Liver (tissue), 9 donors: ENCODE measurements around the gene BAIAP3. TPM values are rescaled to one million over a fixed set of nuclear protein-coding genes. Genes with fewer than 3 reads are reported as not detected.

Experiments used
- DNase-seq: peaks from one replicate; pipeline ENCODE4 v3.0.0-alpha.2; 2017; ENCODE audit warnings: low spot score
- H3K27ac ChIP-seq, 2 donors: one replicate each; pipeline ENCODE4 v1.7.0; 2013; ENCODE audit warnings: inconsistent platforms in 2 of 2, low read length in 2 of 2, control low read depth in 1 of 2, low read depth in 1 of 2, mild to moderate bottlenecking in 1 of 2
- H3K27me3 ChIP-seq, 4 donors: one replicate each; pipeline versions ENCODE4 v1.6.1 to v1.7.0; 2013; ENCODE audit warnings: low read length in 3 of 4, inconsistent platforms in 1 of 4, mild to moderate bottlenecking in 1 of 4, moderate library complexity in 1 of 4; ENCODE audit not compliant: control insufficient read depth in 4 of 4, insufficient read depth in 4 of 4
- H3K36me3 ChIP-seq, 4 donors: one replicate each; pipeline versions ENCODE4 v1.6.1 to v1.7.0; 2013; ENCODE audit warnings: low read length in 3 of 4, mild to moderate bottlenecking in 3 of 4, low read depth in 1 of 4, moderate library complexity in 1 of 4; ENCODE audit not compliant: control insufficient read depth in 4 of 4, insufficient read depth in 3 of 4
- H3K4me1 ChIP-seq, 4 donors: one replicate each; pipeline versions ENCODE4 v1.6.1 to v1.7.0; 2013; ENCODE audit warnings: low read length in 3 of 4, mild to moderate bottlenecking in 3 of 4, moderate library complexity in 1 of 4; ENCODE audit not compliant: control insufficient read depth in 4 of 4, insufficient read depth in 4 of 4
- H3K4me3 ChIP-seq, 3 donors: one replicate each; pipeline versions ENCODE4 v1.6.1 to v1.7.0; 2013; ENCODE audit warnings: low read length in 3 of 3, control low read depth in 1 of 3, low read depth in 1 of 3, mild to moderate bottlenecking in 1 of 3
- H3K9ac ChIP-seq, 2 donors: one replicate each; pipeline ENCODE4 v1.7.0; 2013; ENCODE audit warnings: low read length in 2 of 2, mild to moderate bottlenecking in 2 of 2, moderate library complexity in 2 of 2, control low read depth in 1 of 2, low read depth in 1 of 2
- H3K9me3 ChIP-seq, 4 donors: one replicate each; pipeline versions ENCODE4 v1.6.1 to v1.7.0; 2013; ENCODE audit warnings: low read length in 3 of 4; ENCODE audit not compliant: control insufficient read depth in 4 of 4
- EGR1 ChIP-seq, 2 donors: IDR thresholded peaks; 2 replicates each; pipeline ENCODE4 v1.6.1; 2016 to 2018; ENCODE audit warnings: antibody characterized with exemption in 2 of 2, low read depth in 2 of 2
- FOXA2 ChIP-seq: IDR thresholded peaks from 2 replicates; pipeline ENCODE4 v1.6.1; 2016; ENCODE audit warnings: antibody characterized with exemption
- GABPA ChIP-seq, 2 donors: IDR thresholded peaks in 1 of 2; conservative IDR thresholded peaks in 1 of 2; 2 replicates each; pipeline ENCODE4 v1.6.1; 2016; ENCODE audit warnings: antibody characterized with exemption in 2 of 2, mild to moderate bottlenecking in 1 of 2, moderate library complexity in 1 of 2
- HNF4G ChIP-seq: IDR thresholded peaks from 2 replicates; pipeline ENCODE4 v1.6.1; 2016; ENCODE audit warnings: antibody characterized with exemption
- NR2F2 ChIP-seq: IDR thresholded peaks from 2 replicates; pipeline ENCODE4 v1.6.1; 2016; ENCODE audit warnings: antibody characterized with exemption
- RAD21 ChIP-seq, 2 donors: IDR thresholded peaks; 2 replicates each; pipeline ENCODE4 v1.6.1; 2016; ENCODE audit warnings: antibody characterized with exemption in 2 of 2, mild to moderate bottlenecking in 2 of 2
- RXRA ChIP-seq, 2 donors: IDR thresholded peaks; 2 replicates each; pipeline ENCODE4 v1.6.1; 2017 to 2018; ENCODE audit warnings: antibody characterized with exemption in 2 of 2, mild to moderate bottlenecking in 1 of 2
- SP1 ChIP-seq: IDR thresholded peaks from 2 replicates; pipeline ENCODE4 v1.6.1; 2018; ENCODE audit warnings: antibody characterized with exemption, mild to moderate bottlenecking
- TAF1 ChIP-seq: conservative IDR thresholded peaks from 2 replicates; pipeline ENCODE4 v1.6.1; 2016; ENCODE audit warnings: antibody characterized with exemption, mild to moderate bottlenecking
- WGBS: extraction: QIAGEN DNeasy Blood & Tissue Kit; methylation state at CpG from one replicate; pipeline ENCODE4 v1.1.7; 2013; 5-methylcytosine and 5-hydroxymethylcytosine counted together
- polyA plus RNA-seq, 2 donors: library from polyadenylated mRNA; stranded (reverse) in 1 of 2; unstranded in 1 of 2; fragments of 200-250 nt in 1 of 2; fragments of >200 nt in 1 of 2; fragmentation: Nextera tagmentation in 1 of 2; extraction: Ambion mirVana in 1 of 2; gene quantifications; one replicate each; pipeline versions ENCODE4 v1.2.1 to v1.2.3, GENCODE V29; 2013 to 2015
- total RNA-seq, 2 donors: library from RNA; depleted of rRNA; stranded (reverse); fragments of >200 nt; gene quantifications; one replicate each; pipeline ENCODE4 v1.2.3, GENCODE V29; 2014
- TF ChIP-seq, protein P1 (sequence below): IDR thresholded peaks from 2 replicates; pipeline ENCODE4 v1.6.1; 2016; ENCODE audit warnings: antibody characterized with exemption
- donor health status: healthy.
- donor health status: healthy.
- donor health status: healthy.
- donor health status: healthy.
- donor health status: healthy.

Gene BAIAP3
- total and polyA plus RNA-seq, 4 donors, result 1.6 to 3.8 (median 2.6) TPM

DNA sequence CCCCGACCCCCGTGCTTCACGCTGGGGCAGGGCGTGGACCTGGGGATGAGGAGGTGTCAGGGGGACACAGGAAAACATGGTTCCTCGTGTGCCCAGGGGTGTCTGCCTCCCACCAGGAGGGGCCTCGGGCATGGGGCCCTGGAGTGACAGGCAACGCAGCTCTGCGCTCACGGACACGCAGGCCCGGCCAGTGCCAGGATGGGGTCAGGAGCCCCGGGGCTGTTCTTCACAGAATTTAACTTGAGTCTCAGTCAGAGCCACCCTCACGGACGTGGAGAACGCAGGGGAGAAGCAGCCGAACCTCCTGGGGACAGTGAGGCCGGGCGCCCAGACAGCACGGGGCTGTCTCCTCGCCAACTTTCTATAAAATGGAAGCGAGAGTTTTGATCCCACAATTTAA is 64.3 kb downstream of the BAIAP3 start:
- peaks cover 8 to 53% (median 18%) of the 10 kb centered on the region in 4 donors for H3K36me3 ChIP-seq
- no peak for TF ChIP-seq EGR1 (IDR thresholded peaks at IDR 0.05; ENCODE audit: low read depth in 2 of 2)
- no peaks in the 10 kb centered on the region for H3K4me1 ChIP-seq
- H3K27me3 ChIP-seq, result no peaks in the 10 kb centered on the region
- no peak overlapping the region for H3K9ac ChIP-seq
- no peak overlapping the region for H3K4me3 ChIP-seq
- no peaks in the 10 kb centered on the region for H3K9me3 ChIP-seq
- 97% methylated on average over 21 of the region's 21 CpGs for WGBS
- H3K27ac ChIP-seq, result no peak overlapping the region
- no peak for DNase-seq

DNA sequence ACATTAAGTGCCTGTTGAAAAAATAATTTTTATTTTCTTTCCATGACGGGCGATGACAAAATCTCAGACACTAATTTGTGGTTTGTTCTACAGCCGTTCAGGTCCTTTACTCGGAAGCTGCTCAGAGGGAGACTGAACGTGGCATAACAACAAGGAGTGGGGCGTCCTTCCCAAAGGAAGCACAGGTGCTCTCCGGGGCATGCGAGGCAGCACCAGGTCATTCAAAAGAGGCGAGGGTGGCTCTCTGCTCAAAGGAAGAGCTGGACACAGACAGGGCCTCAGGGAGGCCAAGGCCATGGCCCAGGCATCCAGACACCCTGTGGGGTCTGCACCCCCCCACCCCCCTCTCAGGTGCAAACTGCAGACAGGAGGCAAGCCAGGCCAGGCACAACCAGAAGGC is 64.9 kb downstream of the BAIAP3 start:
- DNase-seq, result no peak
- Histone ChIP-seq H3K27ac (no peak overlapping the region), H3K4me3 (no peak overlapping the region), H3K27me3 (no peaks in the 10 kb centered on the region), H3K9ac (no peak overlapping the region), H3K36me3 (peaks cover 11 to 53% (median 17%) of the 10 kb centered on the region in 4 donors), H3K9me3 (no peaks in the 10 kb centered on the region), H3K4me1 (no peaks in the 10 kb centered on the region)
- WGBS, result 96% methylated on average over 9 of the region's 9 CpGs
- TF ChIP-seq SP1 (no peak), TAF1 (no peak), RXRA (IDR thresholded peaks at IDR 0.05) (no peak), NR2F2 (no peak), HNF4G (no peak), FOXA2 (no peak), GABPA (IDR thresholded peaks at IDR 0.05 in 1 of 2, conservative IDR thresholded peaks at IDR 0.05 in 1 of 2) (no peak), RAD21 (IDR thresholded peaks at IDR 0.05) (no peak)
- TF ChIP-seq, protein P1, sequence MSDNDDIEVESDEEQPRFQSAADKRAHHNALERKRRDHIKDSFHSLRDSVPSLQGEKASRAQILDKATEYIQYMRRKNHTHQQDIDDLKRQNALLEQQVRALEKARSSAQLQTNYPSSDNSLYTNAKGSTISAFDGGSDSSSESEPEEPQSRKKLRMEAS, result no peak

Other genes with a start within 250 kb of the BAIAP3 start
- gene C1QTNF8, start 237.4 kb upstream of the BAIAP3 start, total RNA-seq, result not detected
- gene C1QTNF8, start 237.4 kb upstream of the BAIAP3 start, polyA plus RNA-seq, result not detected
- 1 to 10 TPM; 4.2 to 8.5 TPM for gene CACNA1H, start 180.5 kb upstream of the BAIAP3 start, total RNA-seq
- gene CACNA1H, start 180.5 kb upstream of the BAIAP3 start, polyA plus RNA-seq, result 1 to 10 TPM in 1 of 2 donors, under 1 TPM in 1; 0.21 to 7.9 TPM
- not detected for gene TPSG1, start 108.4 kb upstream of the BAIAP3 start, total RNA-seq
- under 1 TPM in 1 of 2 donors, not detected in 1; 0.55 TPM for gene TPSG1, start 108.4 kb upstream of the BAIAP3 start, polyA plus RNA-seq
- under 1 TPM; 0.09 to 0.67 TPM for gene TPSB2, start 103.5 kb upstream of the BAIAP3 start, total RNA-seq
- 10 to 100 TPM in 1 of 2 donors, under 1 TPM in 1; 0.24 to 12.7 TPM for gene TPSB2, start 103.5 kb upstream of the BAIAP3 start, polyA plus RNA-seq
- 1 to 10 TPM in 1 of 2 donors, under 1 TPM in 1; 0.23 to 1.1 TPM for gene TPSAB1, start 92.9 kb upstream of the BAIAP3 start, total RNA-seq
- 10 to 100 TPM in 1 of 2 donors, 1 to 10 TPM in 1; 1.4 to 10.8 TPM for gene TPSAB1, start 92.9 kb upstream of the BAIAP3 start, polyA plus RNA-seq
- under 1 TPM in 1 of 2 donors, not detected in 1; 0.28 TPM for gene TPSD1, start 77.6 kb upstream of the BAIAP3 start, total RNA-seq
- gene TPSD1, start 77.6 kb upstream of the BAIAP3 start, polyA plus RNA-seq, result under 1 TPM in 1 of 2 donors, not detected in 1; 0.40 TPM
- 10 to 100 TPM; 21.8 to 23.9 TPM for gene UBE2I, start 24.0 kb upstream of the BAIAP3 start, total RNA-seq
- 10 to 100 TPM; 19.4 to 23.2 TPM for gene UBE2I, start 24.0 kb upstream of the BAIAP3 start, polyA plus RNA-seq
- 10 to 100 TPM; 20.3 to 29.5 TPM for gene TSR3, start 18.2 kb downstream of the BAIAP3 start, total RNA-seq
- 10 to 100 TPM; 28.3 to 29.9 TPM for gene TSR3, start 18.2 kb downstream of the BAIAP3 start, polyA plus RNA-seq
- 10 to 100 TPM; 24.4 to 31.4 TPM for gene GNPTG, start 18.3 kb downstream of the BAIAP3 start, total RNA-seq
- gene GNPTG, start 18.3 kb downstream of the BAIAP3 start, polyA plus RNA-seq, result 10 to 100 TPM; 50.7 to 79.6 TPM
- gene UNKL, start 81.1 kb downstream of the BAIAP3 start, total RNA-seq, result 10 to 100 TPM in 1 of 2 donors, 1 to 10 TPM in 1; 7.1 to 14.7 TPM
- 1 to 10 TPM; 3.5 to 6.1 TPM for gene UNKL, start 81.1 kb downstream of the BAIAP3 start, polyA plus RNA-seq
- gene UQCC4, start 87.1 kb downstream of the BAIAP3 start, total RNA-seq, result 1 to 10 TPM; 6.9 to 8.9 TPM
- 10 to 100 TPM; 13.8 to 16.4 TPM for gene UQCC4, start 87.1 kb downstream of the BAIAP3 start, polyA plus RNA-seq
- 1 to 10 TPM in 1 of 2 donors, under 1 TPM in 1; 0.50 to 4.7 TPM for gene PERCC1, start 97.4 kb downstream of the BAIAP3 start, total RNA-seq
- gene PERCC1, start 97.4 kb downstream of the BAIAP3 start, polyA plus RNA-seq, result not detected
- under 1 TPM in 1 of 2 donors, not detected in 1; 0.42 TPM for gene CCDC154, start 110.9 kb downstream of the BAIAP3 start, total RNA-seq
- under 1 TPM; 0.18 to 0.39 TPM for gene CCDC154, start 110.9 kb downstream of the BAIAP3 start, polyA plus RNA-seq
- gene CLCN7, start 141.4 kb downstream of the BAIAP3 start, total RNA-seq, result 10 to 100 TPM; 26.1 to 34.4 TPM
- gene CLCN7, start 141.4 kb downstream of the BAIAP3 start, polyA plus RNA-seq, result 10 to 100 TPM; 13.9 to 36.2 TPM
- gene PTX4, start 155.3 kb downstream of the BAIAP3 start, total RNA-seq, result under 1 TPM; 0.08 to 0.61 TPM
- not detected for gene PTX4, start 155.3 kb downstream of the BAIAP3 start, polyA plus RNA-seq
- 10 to 100 TPM; 12.9 to 14.6 TPM for gene TELO2, start 159.7 kb downstream of the BAIAP3 start, total RNA-seq
- gene TELO2, start 159.7 kb downstream of the BAIAP3 start, polyA plus RNA-seq, result 10 to 100 TPM; 17.8 to 19.3 TPM
- gene TMEM204, start 200.0 kb downstream of the BAIAP3 start, total RNA-seq, result 10 to 100 TPM in 1 of 2 donors, 1 to 10 TPM in 1; 3.5 to 11.7 TPM
- 10 to 100 TPM in 1 of 2 donors, 1 to 10 TPM in 1; 9.8 to 14.4 TPM for gene TMEM204, start 200.0 kb downstream of the BAIAP3 start, polyA plus RNA-seq